Kidney (tissue), 14 donors: ENCODE results near the gene DDI2. TPM values are rescaled to one million over a fixed set of nuclear protein-coding genes. Genes with fewer than 3 reads are reported as not detected.

Source experiments
- DNase-seq, 5 donors: peaks; one replicate each; pipeline ENCODE4 v3.0.0-alpha.2; 2013 to 2020
- FAIRE-seq: peaks from 2 replicates; lab custom pipeline; 2012; peaks lifted over from hg19 to GRCh38; lab: Jason Lieb, UNC
- H3K27ac ChIP-seq, 2 donors: one replicate each; pipeline ENCODE4 v1.7.0; 2013; ENCODE audit warnings: low read depth in 2 of 2, low read length in 2 of 2, inconsistent platforms in 1 of 2
- H3K27me3 ChIP-seq: one replicate; pipeline ENCODE4 v1.7.1; 2013; ENCODE audit warnings: low read length, inconsistent platforms; ENCODE audit not compliant: control insufficient read depth, insufficient read depth
- H3K36me3 ChIP-seq, 3 donors: one replicate each; pipeline versions ENCODE4 v1.7.0 to v1.7.1; 2013; ENCODE audit warnings: low read length in 3 of 3, control low read depth in 1 of 3, inconsistent platforms in 1 of 3; ENCODE audit not compliant: insufficient read depth in 3 of 3, control insufficient read depth in 2 of 3
- H3K4me1 ChIP-seq, 3 donors: one replicate each; pipeline versions ENCODE4 v1.7.0 to v1.7.1; 2013; ENCODE audit warnings: low read length in 3 of 3, inconsistent platforms in 1 of 3, low read depth in 1 of 3; ENCODE audit not compliant: control insufficient read depth in 2 of 3, insufficient read depth in 2 of 3
- H3K4me3 ChIP-seq, 3 donors: one replicate each; pipeline versions ENCODE4 v1.7.0 to v1.8.1; 2013; ENCODE audit warnings: low read length in 3 of 3, control low read depth in 1 of 3, inconsistent platforms in 1 of 3
- H3K9ac ChIP-seq, 3 donors: one replicate each; pipeline versions ENCODE4 v1.7.0 to v1.7.1; 2013; ENCODE audit warnings: low read length in 3 of 3, control low read depth in 1 of 3, inconsistent platforms in 1 of 3
- H3K9me3 ChIP-seq, 3 donors: one replicate each; pipeline versions ENCODE4 v1.7.0 to v1.7.1; 2013; ENCODE audit warnings: low read length in 3 of 3, control low read depth in 1 of 3, inconsistent platforms in 1 of 3; ENCODE audit not compliant: control insufficient read depth in 2 of 3, insufficient read depth in 1 of 3
- intact Hi-C: fragments of 100-400 bp; cut with DNase I; formaldehyde crosslinking; loops from one replicate; pipeline ENCODE4 v1.11.1; 2022
- polyA plus RNA-seq: library from polyadenylated mRNA; stranded (reverse); fragments of 350-450 nt; fragmentation: Illumina TruSeq; extraction: RNeasy Lipid Tissue Mini Kit (QIAGEN cat#74804); gene quantifications from one replicate; pipeline ENCODE4 v1.2.3, GENCODE V29; 2014; ENCODE audit warnings: low read depth, low replicate concordance; ENCODE audit not compliant: insufficient read depth
- total RNA-seq: library from RNA; stranded (reverse); fragmentation: NEBNext Ultra II Directional; extraction: Animal tissue kit (Norgen Biotek cat#: 25700); gene quantifications from one replicate; pipeline ENCODE4 v1.2.1, GENCODE V29; 2021
- TF ChIP-seq, protein P1 (sequence below): IDR thresholded peaks from 3 replicates; pipeline ENCODE4 v1.5.1; 2012; ENCODE audit warnings: mild to moderate bottlenecking, moderate library complexity, borderline replicate concordance; ENCODE audit not compliant: insufficient read depth; ENCODE audit errors: extremely low read depth
- donor health status: control.
- donor health status: control.
- donor health status: control.
- donor health status: control.
- donor health status: control.
- donor health status: DM: yes; HTN: yes; CAD: no.
- donor health status: Normal renal cell carcinoma (clear cell type).

The DDI2 gene
- total and polyA plus RNA-seq, 2 donors from 2014 or later: 4.0 to 28.3 TPM

DNA sequence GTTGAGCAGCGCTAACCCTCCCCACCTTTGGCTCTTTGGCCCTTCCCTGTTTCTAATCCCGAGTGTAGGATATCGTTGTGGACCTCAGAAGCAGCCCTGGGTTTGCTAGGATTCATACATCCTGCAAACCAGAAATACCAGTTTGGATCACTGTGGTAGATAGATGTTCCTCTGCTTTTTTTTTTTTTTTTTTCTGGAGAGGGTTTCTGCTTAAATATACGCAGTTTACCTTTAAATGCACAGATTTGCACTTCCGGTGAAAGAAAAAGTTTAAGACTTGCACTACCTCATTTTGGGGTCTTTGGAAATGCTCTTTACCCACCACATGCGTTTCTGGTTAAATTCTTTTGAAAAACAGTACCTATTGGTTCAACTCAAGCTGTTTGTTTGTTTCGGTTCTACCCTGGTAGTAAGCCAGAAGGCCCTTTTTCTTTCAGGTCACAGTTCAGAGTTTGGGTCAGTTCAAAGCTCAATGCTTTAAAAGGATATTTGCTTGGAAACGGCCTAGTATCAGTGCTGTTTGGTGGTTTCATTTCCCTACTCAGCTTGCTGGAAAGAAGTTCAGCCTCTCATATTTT is 908 bp downstream of the DDI2 start:
- peak overlapping the region; percentile 66 to 93 (median 71) for H3K9ac ChIP-seq
- peak overlapping the region; percentile 91 to 97 for H3K27ac ChIP-seq
- intact Hi-C loops: no loop called here
- TF ChIP-seq, protein P1, sequence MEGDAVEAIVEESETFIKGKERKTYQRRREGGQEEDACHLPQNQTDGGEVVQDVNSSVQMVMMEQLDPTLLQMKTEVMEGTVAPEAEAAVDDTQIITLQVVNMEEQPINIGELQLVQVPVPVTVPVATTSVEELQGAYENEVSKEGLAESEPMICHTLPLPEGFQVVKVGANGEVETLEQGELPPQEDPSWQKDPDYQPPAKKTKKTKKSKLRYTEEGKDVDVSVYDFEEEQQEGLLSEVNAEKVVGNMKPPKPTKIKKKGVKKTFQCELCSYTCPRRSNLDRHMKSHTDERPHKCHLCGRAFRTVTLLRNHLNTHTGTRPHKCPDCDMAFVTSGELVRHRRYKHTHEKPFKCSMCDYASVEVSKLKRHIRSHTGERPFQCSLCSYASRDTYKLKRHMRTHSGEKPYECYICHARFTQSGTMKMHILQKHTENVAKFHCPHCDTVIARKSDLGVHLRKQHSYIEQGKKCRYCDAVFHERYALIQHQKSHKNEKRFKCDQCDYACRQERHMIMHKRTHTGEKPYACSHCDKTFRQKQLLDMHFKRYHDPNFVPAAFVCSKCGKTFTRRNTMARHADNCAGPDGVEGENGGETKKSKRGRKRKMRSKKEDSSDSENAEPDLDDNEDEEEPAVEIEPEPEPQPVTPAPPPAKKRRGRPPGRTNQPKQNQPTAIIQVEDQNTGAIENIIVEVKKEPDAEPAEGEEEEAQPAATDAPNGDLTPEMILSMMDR: no peak
- H3K4me1 ChIP-seq: peaks cover 5 to 19% (median 9%) of the 10 kb centered on the region in 3 donors
- peak in 2 of 5 donors; percentile 42 to 61 for DNase-seq
- H3K27me3 ChIP-seq: no peaks in the 10 kb centered on the region
- no peaks in the 10 kb centered on the region for H3K36me3 ChIP-seq
- no peak for FAIRE-seq
- H3K9me3 ChIP-seq: no peaks in the 10 kb centered on the region
- peak overlapping the region; percentile 77 to 97 (median 92) for H3K4me3 ChIP-seq

DNA sequence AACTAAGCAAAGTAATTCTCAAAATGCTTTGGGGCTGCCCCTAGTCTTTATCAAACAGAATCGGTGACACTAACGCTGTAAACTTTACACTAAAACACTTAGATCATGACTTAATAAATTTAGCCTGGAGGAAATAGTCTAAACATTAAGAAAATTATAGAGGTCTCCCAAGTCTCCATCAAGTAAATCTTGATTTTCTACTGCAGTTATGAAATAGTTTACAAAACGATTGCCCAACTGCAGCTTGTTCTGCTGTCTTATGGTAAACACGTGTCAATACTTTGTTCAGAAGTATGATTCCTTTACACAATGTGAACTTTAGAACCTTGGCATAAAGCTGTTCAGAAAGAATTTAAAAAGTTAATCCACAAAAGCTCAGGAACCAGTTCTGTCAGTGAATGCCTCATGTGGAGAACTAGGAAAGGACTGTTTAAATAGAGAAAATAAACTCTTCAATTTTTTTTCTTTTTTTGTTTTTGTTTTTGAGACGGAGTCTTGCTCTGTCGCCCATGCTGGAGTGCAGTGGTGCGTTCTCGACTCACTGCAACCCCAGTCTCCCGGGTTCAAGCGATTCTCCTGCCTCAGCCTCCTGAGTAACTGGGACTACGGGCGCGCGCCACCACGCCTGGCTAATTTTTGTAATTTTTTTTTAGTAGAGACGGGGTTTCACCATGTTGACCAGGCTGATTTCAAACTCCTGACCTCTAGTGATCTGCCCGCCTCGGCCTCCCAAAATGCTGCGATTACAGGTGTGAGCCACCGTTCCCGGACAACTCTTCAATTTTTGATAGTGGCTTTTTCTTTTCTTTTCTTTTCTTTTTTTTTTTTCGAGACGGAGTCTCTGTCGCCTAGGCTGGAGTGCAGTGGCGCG is 1.6 kb downstream of the DDI2 start:
- Histone ChIP-seq H3K27ac (peak overlapping the region; percentile 91 to 97), H3K4me1 (peaks cover 5 to 19% (median 9%) of the 10 kb centered on the region in 3 donors), H3K9ac (peak overlapping the region; percentile 66 to 93 (median 71)), H3K27me3 (no peaks in the 10 kb centered on the region), H3K4me3 (peak overlapping the region; percentile 77 to 97 (median 92)), H3K36me3 (no peaks in the 10 kb centered on the region), H3K9me3 (no peaks in the 10 kb centered on the region)
- intact Hi-C loops: no loop called here
- TF ChIP-seq, protein P1: no peak
- DNase-seq (peak in 2 of 5 donors; percentile 32 to 43), FAIRE-seq (no peak)

DNA sequence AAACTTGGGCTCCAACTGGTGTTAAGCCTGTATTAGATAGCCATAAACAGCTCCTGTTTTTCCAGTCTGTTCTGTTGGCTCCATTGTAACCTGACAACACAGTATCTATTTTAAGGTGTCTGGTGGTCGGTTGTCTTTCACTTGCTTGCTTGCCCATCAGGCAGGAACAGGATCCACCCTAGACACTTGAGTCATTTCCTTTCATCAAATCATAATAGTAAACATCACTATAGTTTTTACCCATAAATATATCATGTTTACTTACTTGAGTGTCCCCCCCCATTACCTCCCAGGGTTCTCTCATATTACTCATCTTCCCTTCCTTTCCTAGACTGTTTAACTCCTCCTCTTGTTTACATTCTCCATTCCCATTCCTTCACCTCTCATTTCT is 2.9 kb downstream of the DDI2 start:
- Histone ChIP-seq H3K27me3 (no peaks in the 10 kb centered on the region), H3K9ac (no peak overlapping the region), H3K9me3 (no peaks in the 10 kb centered on the region), H3K36me3 (no peaks in the 10 kb centered on the region), H3K4me1 (peaks cover 5 to 28% (median 15%) of the 10 kb centered on the region in 3 donors), H3K4me3 (peak overlapping the region in 2 of 3 donors; percentile 53 to 97), H3K27ac (peak overlapping the region in 1 of 2 donors; percentile 75)
- FAIRE-seq (no peak), DNase-seq (peak in 2 of 5 donors; percentile 52 to 58)
- TF ChIP-seq, protein P1: no peak
- intact Hi-C loops: no loop called here
